ENCODE results near the gene DOCK1.

Gene DOCK1

DNA sequence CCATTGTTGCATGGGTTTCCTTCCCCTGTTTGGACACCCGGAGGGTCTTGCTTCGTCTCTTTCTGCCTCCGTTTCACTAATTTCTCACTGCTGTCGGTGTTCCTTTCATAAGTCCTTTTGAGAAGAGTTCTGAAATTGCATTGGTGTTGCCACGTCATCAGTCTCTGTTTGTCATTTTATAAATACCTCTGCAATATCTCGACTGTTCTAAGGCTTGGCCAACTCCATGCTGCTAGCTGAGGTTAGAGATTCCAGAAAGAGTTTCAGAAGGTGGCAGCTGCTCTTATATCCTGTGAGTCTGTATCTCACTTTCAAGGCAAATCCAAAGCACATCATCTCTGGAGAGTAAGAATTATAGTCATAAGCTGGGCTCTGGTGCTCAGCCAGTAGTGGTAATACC lies 439.1 kb downstream of the DOCK1 start:
- Histone ChIP-seq H3K9me2 (replicated peaks; ENCODE audit: insufficient read depth, low read length) (no peaks in the 10 kb centered on the region), H3K4me1 (ENCODE audit: low read length) (no peaks in the 10 kb centered on the region), H3K4me3 (ENCODE audit: low read length) (no peak overlapping the region), H3K9ac (ENCODE audit: low read length) (no peak overlapping the region), H3K27ac (ENCODE audit: low read length) (no peak overlapping the region), H3K36me3 (replicated peaks; ENCODE audit: insufficient read depth, low read length) (no peaks in the 10 kb centered on the region), H4K20me1 (ENCODE audit: insufficient read depth, low read length) (no peaks in the 10 kb centered on the region), H2AFZ (ENCODE audit: low read length) (no peak overlapping the region), H3F3A (ENCODE audit: insufficient read depth, low read length) (no peaks in the 10 kb centered on the region), H3K4me2 (ENCODE audit: low read depth, low read length) (no peak overlapping the region), H3K9me3 (replicated peaks; ENCODE audit: insufficient read depth, low read length) (no peaks in the 10 kb centered on the region), H3K27me3 (replicated peaks; ENCODE audit: insufficient read depth, low read length) (no peaks in the 10 kb centered on the region), H3K79me2 (ENCODE audit: low read length) (no peaks in the 10 kb centered on the region)
- TF ChIP-seq EZH2phosphoT487 (IDR thresholded peaks at IDR 0.05; ENCODE audit: low read length): no peak
- TF ChIP-seq, protein P1, sequence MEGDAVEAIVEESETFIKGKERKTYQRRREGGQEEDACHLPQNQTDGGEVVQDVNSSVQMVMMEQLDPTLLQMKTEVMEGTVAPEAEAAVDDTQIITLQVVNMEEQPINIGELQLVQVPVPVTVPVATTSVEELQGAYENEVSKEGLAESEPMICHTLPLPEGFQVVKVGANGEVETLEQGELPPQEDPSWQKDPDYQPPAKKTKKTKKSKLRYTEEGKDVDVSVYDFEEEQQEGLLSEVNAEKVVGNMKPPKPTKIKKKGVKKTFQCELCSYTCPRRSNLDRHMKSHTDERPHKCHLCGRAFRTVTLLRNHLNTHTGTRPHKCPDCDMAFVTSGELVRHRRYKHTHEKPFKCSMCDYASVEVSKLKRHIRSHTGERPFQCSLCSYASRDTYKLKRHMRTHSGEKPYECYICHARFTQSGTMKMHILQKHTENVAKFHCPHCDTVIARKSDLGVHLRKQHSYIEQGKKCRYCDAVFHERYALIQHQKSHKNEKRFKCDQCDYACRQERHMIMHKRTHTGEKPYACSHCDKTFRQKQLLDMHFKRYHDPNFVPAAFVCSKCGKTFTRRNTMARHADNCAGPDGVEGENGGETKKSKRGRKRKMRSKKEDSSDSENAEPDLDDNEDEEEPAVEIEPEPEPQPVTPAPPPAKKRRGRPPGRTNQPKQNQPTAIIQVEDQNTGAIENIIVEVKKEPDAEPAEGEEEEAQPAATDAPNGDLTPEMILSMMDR (IDR thresholded peaks at IDR 0.05; ENCODE audit: low read length): no peak
- no peak for TF ChIP-seq EZH2 (optimal IDR thresholded peaks at IDR 0.05; ENCODE audit: low read depth, low read length)
- DNase-seq: peak; percentile 8

DNA sequence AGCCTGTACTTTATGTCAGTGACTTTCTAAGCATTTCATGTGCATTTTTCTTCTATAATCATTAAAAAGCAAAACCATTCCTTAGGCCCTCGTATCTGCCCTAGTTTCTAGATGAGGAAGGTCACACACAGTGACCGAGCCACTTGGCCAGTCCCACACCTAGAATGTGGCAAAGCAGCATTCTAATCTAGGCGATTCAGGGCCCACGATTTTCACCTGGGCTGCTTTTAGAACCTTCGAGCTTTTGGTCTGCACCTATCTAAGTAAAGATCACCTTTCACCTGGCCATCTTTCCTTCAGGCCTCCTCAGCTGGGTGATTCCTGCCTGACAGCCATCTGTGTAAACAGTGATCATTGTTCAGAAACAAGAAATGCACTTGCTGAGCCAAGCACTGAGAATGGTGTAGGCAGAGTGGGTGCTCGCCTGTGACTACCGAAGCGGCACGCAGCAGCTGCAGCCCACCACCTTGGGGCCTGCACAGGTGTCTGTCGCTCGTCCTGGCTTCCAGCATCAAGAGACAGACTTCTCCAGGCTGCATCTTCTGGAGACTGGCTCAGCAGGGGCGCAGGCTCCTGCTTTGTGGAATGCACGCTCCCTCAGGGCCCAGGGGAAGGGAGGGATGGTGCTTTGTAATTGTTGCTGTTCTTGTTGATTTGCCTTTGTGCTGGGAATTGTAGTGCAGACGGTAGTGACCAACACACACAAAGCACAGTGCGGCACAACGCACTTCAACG lies 440.2 kb downstream of the DOCK1 start:
- Histone ChIP-seq H3K27ac (ENCODE audit: low read length) (no peak overlapping the region; the same call in 1 of the 2 replicates), H3K27me3 (replicated peaks; ENCODE audit: insufficient read depth, low read length) (no peaks in the 10 kb centered on the region), H3K9me2 (replicated peaks; ENCODE audit: insufficient read depth, low read length) (no peaks in the 10 kb centered on the region), H3K4me2 (ENCODE audit: low read depth, low read length) (no peak overlapping the region), H3K36me3 (replicated peaks; ENCODE audit: insufficient read depth, low read length) (no peaks in the 10 kb centered on the region), H4K20me1 (ENCODE audit: insufficient read depth, low read length) (no peaks in the 10 kb centered on the region), H3F3A (ENCODE audit: insufficient read depth, low read length) (no peaks in the 10 kb centered on the region), H3K79me2 (ENCODE audit: low read length) (no peaks in the 10 kb centered on the region), H3K9me3 (replicated peaks; ENCODE audit: insufficient read depth, low read length) (no peaks in the 10 kb centered on the region), H2AFZ (ENCODE audit: low read length) (no peak overlapping the region), H3K4me1 (ENCODE audit: low read length) (no peaks in the 10 kb centered on the region), H3K9ac (ENCODE audit: low read length) (no peak overlapping the region), H3K4me3 (ENCODE audit: low read length) (no peak overlapping the region)
- DNase-seq: no peak
- TF ChIP-seq EZH2phosphoT487 (IDR thresholded peaks at IDR 0.05; ENCODE audit: low read length) (no peak), EZH2 (optimal IDR thresholded peaks at IDR 0.05; ENCODE audit: low read depth, low read length) (no peak)
- TF ChIP-seq, protein P1 (IDR thresholded peaks at IDR 0.05; ENCODE audit: low read length): no peak

DNA sequence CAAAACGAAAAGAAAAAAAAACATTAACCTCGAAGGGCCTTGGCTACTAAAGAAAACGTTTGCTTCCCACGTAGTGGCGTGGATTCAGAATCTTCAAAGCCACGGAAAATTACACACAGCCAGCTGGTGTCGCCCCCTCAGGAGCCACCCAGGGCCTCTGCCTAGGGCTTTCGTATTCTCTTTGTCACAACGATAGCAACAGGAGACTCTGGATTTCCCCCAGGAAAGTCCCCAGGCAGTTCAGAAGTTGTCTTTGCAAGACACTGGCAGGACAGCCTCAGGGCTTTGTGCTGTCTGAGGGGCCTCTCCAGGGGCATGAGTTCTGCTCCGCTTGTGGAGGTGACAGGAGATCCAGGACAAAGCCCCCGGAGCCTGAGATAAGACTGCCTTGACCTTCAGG lies 441.4 kb downstream of the DOCK1 start:
- Histone ChIP-seq H3K4me1 (ENCODE audit: low read length) (no peaks in the 10 kb centered on the region), H3K9me3 (replicated peaks; ENCODE audit: insufficient read depth, low read length) (no peaks in the 10 kb centered on the region), H3K4me3 (ENCODE audit: low read length) (no peak overlapping the region), H3K79me2 (ENCODE audit: low read length) (no peaks in the 10 kb centered on the region), H2AFZ (ENCODE audit: low read length) (no peak overlapping the region), H3K9ac (ENCODE audit: low read length) (no peak overlapping the region), H3K27ac (ENCODE audit: low read length) (no peak overlapping the region), H3K27me3 (replicated peaks; ENCODE audit: insufficient read depth, low read length) (no peaks in the 10 kb centered on the region), H3K4me2 (ENCODE audit: low read depth, low read length) (no peak overlapping the region), H4K20me1 (ENCODE audit: insufficient read depth, low read length) (no peaks in the 10 kb centered on the region), H3F3A (ENCODE audit: insufficient read depth, low read length) (no peaks in the 10 kb centered on the region), H3K9me2 (replicated peaks; ENCODE audit: insufficient read depth, low read length) (no peaks in the 10 kb centered on the region), H3K36me3 (replicated peaks; ENCODE audit: insufficient read depth, low read length) (no peaks in the 10 kb centered on the region)
- TF ChIP-seq EZH2phosphoT487 (IDR thresholded peaks at IDR 0.05; ENCODE audit: low read length) (no peak), EZH2 (optimal IDR thresholded peaks at IDR 0.05; ENCODE audit: low read depth, low read length) (no peak)
- TF ChIP-seq, protein P1 (IDR thresholded peaks at IDR 0.05; ENCODE audit: low read length): no peak
- no peak for DNase-seq

All from MM.1S (cell line).